Natural killer cell (primary cell): ENCODE data around the gene FAM76B. TPM values are rescaled to one million over a fixed set of nuclear protein-coding genes. Genes with fewer than 3 reads are reported as not detected.

Experiments
- ATAC-seq, 3 donors: fragments of 150-1000 bp in 2 of 3; fragments of 200-7000 bp in 1 of 3; cut with Tn5 transposase; 1 replicate in 1 of 3; 2 replicates in 2 of 3; pipeline ENCODE4 v1.10.0; 2021; ENCODE audit warnings: mild to moderate bottlenecking in 2 of 3, moderate library complexity in 2 of 3
- DNase-seq, 2 donors: peaks; one replicate each; pipeline versions ENCODE4 v3.0.0 to v3.0.0-alpha.2; 2013 to 2021; ENCODE audit warnings: mixed read lengths in 1 of 2
- H3K27ac ChIP-seq: one replicate; pipeline ENCODE4 v1.5.1; 2013; ENCODE audit warnings: mild to moderate bottlenecking, low read length
- H3K27me3 ChIP-seq: one replicate; pipeline ENCODE4 v1.6.1; 2013; ENCODE audit warnings: low read length; ENCODE audit not compliant: control insufficient read depth, insufficient read depth
- H3K36me3 ChIP-seq: one replicate; pipeline ENCODE4 v1.6.1; 2013; ENCODE audit warnings: low read length; ENCODE audit not compliant: control insufficient read depth, insufficient read depth
- H3K4me1 ChIP-seq: one replicate; pipeline ENCODE4 v1.6.1; 2013; ENCODE audit warnings: low read length; ENCODE audit not compliant: control insufficient read depth, insufficient read depth
- H3K4me3 ChIP-seq: one replicate; pipeline ENCODE4 v1.5.1; 2013; ENCODE audit warnings: low read length
- H3K9me3 ChIP-seq: one replicate; pipeline ENCODE4 v1.6.1; 2013; ENCODE audit warnings: low read length; ENCODE audit not compliant: control insufficient read depth, insufficient read depth
- H3K27ac Mint-ChIP-seq, 2 donors: one replicate each; pipeline ENCODE4 v1.8.0; 2022; ENCODE audit warnings: mild to moderate bottlenecking in 2 of 2, mixed read lengths in 2 of 2, moderate library complexity in 1 of 2
- H3K27me3 Mint-ChIP-seq, 2 donors: one replicate each; pipeline ENCODE4 v1.8.0; 2022; ENCODE audit warnings: low read depth in 2 of 2, mixed read lengths in 2 of 2
- H3K36me3 Mint-ChIP-seq: one replicate; pipeline ENCODE4 v1.8.0; 2022; ENCODE audit warnings: mixed read lengths
- H3K4me1 Mint-ChIP-seq, 2 donors: one replicate each; pipeline ENCODE4 v1.8.0; 2022; ENCODE audit warnings: mixed read lengths in 2 of 2
- H3K4me3 Mint-ChIP-seq: one replicate; pipeline ENCODE4 v1.8.0; 2022; ENCODE audit warnings: mild to moderate bottlenecking, moderate library complexity, mixed read lengths
- H3K9me3 Mint-ChIP-seq, 2 donors: one replicate each; pipeline ENCODE4 v1.8.0; 2022; ENCODE audit warnings: mixed read lengths in 2 of 2
- WGBS: methylation state at CpG from one replicate; pipeline ENCODE4 v1.1.7; 2013; ENCODE audit warnings: missing lambda C conversion rate; ENCODE audit not compliant: insufficient coverage; 5-methylcytosine and 5-hydroxymethylcytosine counted together
- intact Hi-C: fragments of 100-400 bp; cut with micrococcal nuclease; formaldehyde crosslinking; loops from one replicate; pipeline ENCODE4 v1.14.2; 2022
- total RNA-seq, 4 donors: library from RNA; stranded (reverse); fragments of 120-200 nt in 1 of 4; gene quantifications; one replicate each; pipeline versions ENCODE4 v1.2.3 to v1.2.4, GENCODE V29; 2013 to 2022
- TF ChIP-seq, protein P1 (sequence below): fragments of 200-600 bp; IDR thresholded peaks from one replicate; pipeline ENCODE4 v1.8.0; 2022; ENCODE audit warnings: antibody characterized with exemption

FAM76B gene
- total RNA-seq, 3 donors from 2014 or later (not counting 1 experiment from before 2014, with no cell fraction given) = 71.3 to 81.0 (median 76.9) TPM

GRCh38 chr11:95792700-95793099 lies 3.1 kb upstream of the FAM76B start:
- H3K9me3 ChIP-seq = no peaks in the 10 kb centered on the region
- H3K27ac Mint-ChIP-seq = no peak overlapping the region
- no peaks in the 10 kb centered on the region for H3K36me3 ChIP-seq
- H3K4me3 Mint-ChIP-seq = no peak overlapping the region
- peaks cover 57 to 60% of the 10 kb centered on the region in 2 donors for H3K4me1 Mint-ChIP-seq
- no peaks in the 10 kb centered on the region for H3K9me3 Mint-ChIP-seq
- ATAC-seq (no peak), DNase-seq (no peak)
- TF ChIP-seq, protein P1, sequence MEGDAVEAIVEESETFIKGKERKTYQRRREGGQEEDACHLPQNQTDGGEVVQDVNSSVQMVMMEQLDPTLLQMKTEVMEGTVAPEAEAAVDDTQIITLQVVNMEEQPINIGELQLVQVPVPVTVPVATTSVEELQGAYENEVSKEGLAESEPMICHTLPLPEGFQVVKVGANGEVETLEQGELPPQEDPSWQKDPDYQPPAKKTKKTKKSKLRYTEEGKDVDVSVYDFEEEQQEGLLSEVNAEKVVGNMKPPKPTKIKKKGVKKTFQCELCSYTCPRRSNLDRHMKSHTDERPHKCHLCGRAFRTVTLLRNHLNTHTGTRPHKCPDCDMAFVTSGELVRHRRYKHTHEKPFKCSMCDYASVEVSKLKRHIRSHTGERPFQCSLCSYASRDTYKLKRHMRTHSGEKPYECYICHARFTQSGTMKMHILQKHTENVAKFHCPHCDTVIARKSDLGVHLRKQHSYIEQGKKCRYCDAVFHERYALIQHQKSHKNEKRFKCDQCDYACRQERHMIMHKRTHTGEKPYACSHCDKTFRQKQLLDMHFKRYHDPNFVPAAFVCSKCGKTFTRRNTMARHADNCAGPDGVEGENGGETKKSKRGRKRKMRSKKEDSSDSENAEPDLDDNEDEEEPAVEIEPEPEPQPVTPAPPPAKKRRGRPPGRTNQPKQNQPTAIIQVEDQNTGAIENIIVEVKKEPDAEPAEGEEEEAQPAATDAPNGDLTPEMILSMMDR = no peak
- intact Hi-C loops = loop anchor here (5.0 to 10.0 kb wide), 2 partner anchors 710 to 1298 kb away; partner anchors contain the start of genes ANKRD49 and MRE11
- H3K36me3 Mint-ChIP-seq = no peaks in the 10 kb centered on the region
- H3K4me3 ChIP-seq = no peak overlapping the region
- H3K27me3 Mint-ChIP-seq = no peaks in the 10 kb centered on the region
- H3K27me3 ChIP-seq = no peaks in the 10 kb centered on the region
- H3K4me1 ChIP-seq = peaks cover 11% of the 10 kb centered on the region
- H3K27ac ChIP-seq = no peak overlapping the region
- WGBS = 89% methylated on average over 7 of the region's 7 CpGs

DNA sequence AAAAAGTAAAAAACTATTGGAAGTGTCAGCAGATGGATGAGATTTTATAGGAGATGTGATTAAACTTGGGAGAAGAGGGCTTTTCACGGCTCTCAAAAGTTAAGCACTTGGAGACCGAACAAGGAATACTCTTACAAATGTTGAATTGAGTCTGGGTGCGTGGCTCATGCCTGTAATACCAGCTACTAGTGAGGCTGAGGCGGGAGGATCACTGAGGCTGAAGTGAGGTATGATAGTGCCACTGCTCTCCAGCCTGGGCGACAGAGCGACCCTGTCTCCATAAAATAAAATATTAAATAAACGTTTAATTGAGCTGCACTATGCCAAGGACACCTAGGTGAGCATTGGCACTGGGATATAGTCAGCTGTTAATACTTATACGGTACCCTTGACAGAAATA lies 2.6 kb upstream of the FAM76B start:
- H3K36me3 Mint-ChIP-seq = no peaks in the 10 kb centered on the region
- no peaks in the 10 kb centered on the region for H3K27me3 Mint-ChIP-seq
- TF ChIP-seq, protein P1 = no peak
- H3K4me1 ChIP-seq = peaks cover 11% of the 10 kb centered on the region
- no peaks in the 10 kb centered on the region for H3K27me3 ChIP-seq
- H3K9me3 Mint-ChIP-seq = no peaks in the 10 kb centered on the region
- no peak for ATAC-seq
- H3K4me3 ChIP-seq = no peak overlapping the region
- intact Hi-C loops = loop anchor here (5.0 to 10.0 kb wide), 2 partner anchors 710 to 1297 kb away; partner anchors contain the start of genes ANKRD49 and MRE11
- peaks cover 57 to 60% of the 10 kb centered on the region in 2 donors for H3K4me1 Mint-ChIP-seq
- H3K4me3 Mint-ChIP-seq = peak overlapping the region; percentile 100
- peak overlapping the region; percentile 100 for H3K27ac Mint-ChIP-seq
- 92% methylated on average over 7 of the region's 8 CpGs for WGBS
- no peaks in the 10 kb centered on the region for H3K9me3 ChIP-seq
- no peaks in the 10 kb centered on the region for H3K36me3 ChIP-seq
- no peak overlapping the region for H3K27ac ChIP-seq
- no peak for DNase-seq

- TF ChIP-seq, protein P1 = no peak
- peaks cover 57 to 60% of the 10 kb centered on the region in 2 donors for H3K4me1 Mint-ChIP-seq
- no peaks in the 10 kb centered on the region for H3K36me3 Mint-ChIP-seq
- peak overlapping the region; percentile 100 for H3K4me3 Mint-ChIP-seq
- H3K27me3 Mint-ChIP-seq = no peaks in the 10 kb centered on the region
- no peak overlapping the region for H3K27ac ChIP-seq
- H3K27me3 ChIP-seq = no peaks in the 10 kb centered on the region
- intact Hi-C loops = loop anchor here (2.0 to 10.0 kb wide), 3 partner anchors 709 to 1297 kb away; partner anchors contain the start of genes ANKRD49 and MRE11
- H3K4me3 ChIP-seq = peak overlapping the region; percentile 84
- DNase-seq = no peak
- peak overlapping the region; percentile 100 for H3K27ac Mint-ChIP-seq
- H3K4me1 ChIP-seq = peaks cover 11% of the 10 kb centered on the region
- H3K9me3 ChIP-seq = no peaks in the 10 kb centered on the region
- H3K9me3 Mint-ChIP-seq = no peaks in the 10 kb centered on the region
- ATAC-seq = no peak
- H3K36me3 ChIP-seq = peaks cover 4% of the 10 kb centered on the region
- WGBS = 67% methylated on average over 8 of the region's 8 CpGs
These were observed 2.1 kb upstream of the FAM76B start for GRCh38 chr11:95791709-95792033.
